T follicular helper cell (primary cell): ENCODE data around the gene TOM1L2.
"Not testable (repeated sequence)": the region's sequence is repeated elsewhere in the genome, so short reads cannot be mapped to it uniquely, and the experiment has no call there.

Experiments
- DNase-seq: peaks from one replicate; pipeline ENCODE4 v3.0.0-alpha.2; 2020; ENCODE audit warnings: low read depth

Gene TOM1L2

GRCh38 chr17:17943281-17943984, 28.8 kb downstream of the TOM1L2 start:
- DNase-seq: no peak

- DNase-seq: no peak
Measured at GRCh38 chr17:17942846-17943245, 29.4 kb downstream of the TOM1L2 start.

- DNase-seq: no peak
Measured at GRCh38 chr17:17941015-17941414, 31.2 kb downstream of the TOM1L2 start.

GRCh38 chr17:17940441-17940911, 31.7 kb downstream of the TOM1L2 start:
- no peak for DNase-seq

GRCh38 chr17:17939941-17940340, 32.3 kb downstream of the TOM1L2 start:
- not testable (repeated sequence) for DNase-seq

GRCh38 chr17:17938388-17939107, 33.7 kb downstream of the TOM1L2 start:
- DNase-seq: no peak

- DNase-seq: no peak
Measured at GRCh38 chr17:17937958-17938357, 34.2 kb downstream of the TOM1L2 start.

GRCh38 chr17:17937201-17937853, 34.9 kb downstream of the TOM1L2 start:
- DNase-seq: no peak

GRCh38 chr17:17935321-17936271, 36.6 kb downstream of the TOM1L2 start:
- DNase-seq: no peak

- no peak for DNase-seq
Measured at GRCh38 chr17:17934806-17935205, 37.4 kb downstream of the TOM1L2 start.

- DNase-seq: no peak
Measured at GRCh38 chr17:17934214-17934613, 38.0 kb downstream of the TOM1L2 start.

- no peak for DNase-seq
Measured at GRCh38 chr17:17933775-17934174, 38.4 kb downstream of the TOM1L2 start.

- no peak for DNase-seq
Measured at GRCh38 chr17:17931159-17931558, 41.0 kb downstream of the TOM1L2 start.

- no peak for DNase-seq
Measured at GRCh38 chr17:17930674-17931073, 41.5 kb downstream of the TOM1L2 start.

- DNase-seq: no peak
Measured at GRCh38 chr17:17929655-17930380, 42.4 kb downstream of the TOM1L2 start.

GRCh38 chr17:17928398-17929287, 43.6 kb downstream of the TOM1L2 start:
- no peak for DNase-seq

- DNase-seq: no peak
Measured at GRCh38 chr17:17926840-17927449, 45.3 kb downstream of the TOM1L2 start.

GRCh38 chr17:17926036-17926435, 46.2 kb downstream of the TOM1L2 start:
- DNase-seq: no peak

- DNase-seq: no peak
Measured at GRCh38 chr17:17924857-17925250, 47.3 kb downstream of the TOM1L2 start.
